Activated CD4-positive, alpha-beta T cell treated with anti-CD3 and anti-CD28 coated beads, Interleukin-2, amount 10 ng/mL, durations not matched to agents 24 days and 14 days (primary cell): Measurements from ENCODE around the gene ABHD6. TPM values are rescaled to one million over a fixed set of nuclear protein-coding genes. Genes with fewer than 3 reads are reported as not detected.

Experiments used
- DNase-seq: peaks from one replicate; pipeline ENCODE4 v3.0.0; 2022
- H3K27ac Mint-ChIP-seq: one replicate; pipeline ENCODE4 v1.8.0; 2022; ENCODE audit warnings: mild to moderate bottlenecking, mixed read lengths
- H3K27me3 Mint-ChIP-seq: one replicate; pipeline ENCODE4 v1.8.0; 2022; ENCODE audit warnings: mixed read lengths
- H3K36me3 Mint-ChIP-seq: one replicate; pipeline ENCODE4 v1.8.0; 2022; ENCODE audit warnings: low read depth, mild to moderate bottlenecking, mixed read lengths
- H3K4me1 Mint-ChIP-seq: one replicate; pipeline ENCODE4 v1.8.0; 2021; ENCODE audit warnings: mixed read lengths
- H3K4me3 Mint-ChIP-seq: one replicate; pipeline ENCODE4 v1.8.0; 2022; ENCODE audit warnings: mild to moderate bottlenecking, moderate library complexity, mixed read lengths
- H3K9me3 Mint-ChIP-seq: one replicate; pipeline ENCODE4 v1.8.0; 2021; ENCODE audit warnings: mixed read lengths
- intact Hi-C: fragments of 100-400 bp; cut with micrococcal nuclease; formaldehyde crosslinking; loops from one replicate; pipeline ENCODE4 v1.15.1; 2023
- total RNA-seq: library from RNA; stranded (reverse); gene quantifications from 2 replicates; pipeline ENCODE4 v1.2.3, GENCODE V29; 2022

ABHD6 gene
- total RNA-seq, 1 donor from 2014 or later: 9.8 TPM

GRCh38 chr3:58307639-58308215, 70.1 kb downstream of the ABHD6 start:
- Mint-ChIP-seq H3K9me3 (no peaks in the 10 kb centered on the region), H3K4me1 (peaks cover 22% of the 10 kb centered on the region), H3K36me3 (peaks cover 37% of the 10 kb centered on the region), H3K27ac (peak overlapping the region; percentile 99), H3K4me3 (peak overlapping the region; percentile 98), H3K27me3 (peaks cover 2% of the 10 kb centered on the region)
- intact Hi-C loops: loop anchor here (1.0 to 10.0 kb wide), 5 partner anchors 45 to 325 kb away; partner anchors contain the start of gene FLNB
- peak; percentile 83 for DNase-seq

GRCh38 chr3:58308728-58309127, 71.1 kb downstream of the ABHD6 start:
- Mint-ChIP-seq H3K4me3 (no peak overlapping the region), H3K9me3 (no peaks in the 10 kb centered on the region), H3K4me1 (peaks cover 22% of the 10 kb centered on the region), H3K36me3 (peaks cover 43% of the 10 kb centered on the region), H3K27ac (peak overlapping the region; percentile 32), H3K27me3 (no peaks in the 10 kb centered on the region)
- intact Hi-C loops: loop anchor here (1.0 to 10.0 kb wide), 3 partner anchors 44 to 324 kb away; partner anchors contain the start of gene FLNB
- DNase-seq: no peak

GRCh38 chr3:58317811-58318210, 80.2 kb downstream of the ABHD6 start:
- intact Hi-C loops: no loop called here
- H3K27me3 Mint-ChIP-seq: no peaks in the 10 kb centered on the region
- no peak for DNase-seq
- no peak overlapping the region for H3K4me3 Mint-ChIP-seq
- peaks cover 3% of the 10 kb centered on the region for H3K4me1 Mint-ChIP-seq
- H3K9me3 Mint-ChIP-seq: no peaks in the 10 kb centered on the region
- peaks cover 52% of the 10 kb centered on the region for H3K36me3 Mint-ChIP-seq
- H3K27ac Mint-ChIP-seq: no peak overlapping the region

DNA sequence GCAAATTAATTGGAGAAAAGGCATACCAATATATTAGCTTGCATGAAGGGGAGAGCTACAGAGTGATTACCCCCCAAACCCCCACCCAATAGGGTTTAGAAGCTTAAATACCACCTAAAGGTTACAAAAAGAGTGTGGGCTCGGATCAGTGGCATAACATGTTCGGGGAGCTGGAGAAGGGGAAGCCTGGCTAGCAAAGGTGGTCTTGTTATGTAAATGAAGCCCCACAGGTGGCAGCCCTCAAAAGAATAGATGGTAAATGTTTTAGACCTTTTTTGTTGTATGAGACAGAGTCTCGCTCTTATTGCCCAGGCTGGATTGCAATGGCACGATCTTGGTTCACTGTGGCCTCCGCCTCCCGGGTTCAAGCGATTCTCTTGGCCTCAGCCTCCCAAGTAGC, 84.2 kb downstream of the ABHD6 start:
- no peak for DNase-seq
- no peaks in the 10 kb centered on the region for H3K27me3 Mint-ChIP-seq
- intact Hi-C loops: loop anchor here (1.0 to 5.0 kb wide), 5 partner anchors 93 to 311 kb away; partner anchors contain the start of gene PDHB
- peaks cover 29% of the 10 kb centered on the region for H3K36me3 Mint-ChIP-seq
- H3K4me1 Mint-ChIP-seq: peaks cover 28% of the 10 kb centered on the region
- H3K27ac Mint-ChIP-seq: no peak overlapping the region
- H3K4me3 Mint-ChIP-seq: no peak overlapping the region
- H3K9me3 Mint-ChIP-seq: no peaks in the 10 kb centered on the region

- Mint-ChIP-seq H3K4me1 (peaks cover 28% of the 10 kb centered on the region), H3K27ac (no peak overlapping the region), H3K36me3 (peaks cover 22% of the 10 kb centered on the region), H3K9me3 (no peaks in the 10 kb centered on the region), H3K27me3 (no peaks in the 10 kb centered on the region), H3K4me3 (no peak overlapping the region)
- intact Hi-C loops: loop anchor here (5.0 kb wide), 3 partner anchors 110 to 310 kb away; partner anchors contain the start of gene PDHB
- DNase-seq: no peak
Observed at GRCh38 chr3:58322793-58323192, 85.2 kb downstream of the ABHD6 start.

- H3K27me3 Mint-ChIP-seq: no peaks in the 10 kb centered on the region
- intact Hi-C loops: loop anchor here (1.0 to 5.0 kb wide), 6 partner anchors 12 to 309 kb away; partner anchors contain the start of genes HTD2, PDHB and RPP14
- peak overlapping the region; percentile 90 for H3K27ac Mint-ChIP-seq
- peaks cover 18% of the 10 kb centered on the region for H3K36me3 Mint-ChIP-seq
- H3K4me1 Mint-ChIP-seq: peaks cover 28% of the 10 kb centered on the region
- no peak for DNase-seq
- peak overlapping the region; percentile 67 for H3K4me3 Mint-ChIP-seq
- H3K9me3 Mint-ChIP-seq: no peaks in the 10 kb centered on the region
Observed at GRCh38 chr3:58323529-58324390, 86.2 kb downstream of the ABHD6 start.

DNA sequence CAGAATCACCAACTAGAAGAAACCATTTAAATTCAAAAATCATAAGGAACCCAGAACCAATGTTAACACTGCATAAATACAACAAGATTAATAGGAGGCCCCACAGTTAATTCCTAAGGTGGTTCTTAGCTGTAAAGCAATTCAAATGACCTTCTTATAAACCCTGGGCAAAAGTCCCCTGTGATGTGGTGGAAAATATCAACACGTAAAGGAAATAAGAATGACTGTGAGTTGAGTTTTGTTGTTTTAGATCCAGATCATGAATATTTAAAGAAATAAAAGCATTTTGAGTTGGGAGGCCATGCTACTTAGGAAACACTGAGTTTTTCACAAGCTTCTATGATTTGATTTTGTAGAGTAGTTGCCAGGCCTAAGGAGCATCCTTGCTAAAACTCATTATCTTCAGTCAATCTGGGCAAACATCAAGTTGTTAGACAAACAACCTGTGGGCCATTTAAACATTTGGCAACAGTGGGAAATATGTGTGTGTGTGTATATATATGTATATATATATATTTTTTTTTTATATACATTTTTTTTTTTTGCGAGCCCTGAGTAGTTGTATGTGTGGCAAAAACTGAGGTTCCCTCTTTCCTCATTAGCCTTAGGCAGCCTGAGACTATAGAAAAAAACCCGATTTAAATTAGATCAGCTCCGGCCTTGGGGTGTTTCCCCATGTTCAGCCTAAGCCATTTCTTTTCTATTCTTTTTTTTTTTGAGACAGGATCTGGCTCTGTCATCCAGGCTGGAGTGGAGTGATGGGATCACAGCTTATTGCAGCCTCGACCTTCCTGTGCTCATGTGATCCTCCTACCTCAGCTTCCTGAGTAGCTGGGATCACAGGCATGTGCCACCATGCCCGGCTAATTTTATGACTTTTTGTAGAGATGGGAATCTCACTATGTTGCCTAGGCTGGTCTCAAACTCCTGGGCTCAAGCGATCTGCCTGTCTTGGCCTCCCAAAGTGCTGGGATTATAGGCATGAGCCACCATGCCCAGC, 87.1 kb downstream of the ABHD6 start:
- Mint-ChIP-seq H3K4me3 (peak overlapping the region; percentile 67), H3K4me1 (peaks cover 28% of the 10 kb centered on the region), H3K27me3 (no peaks in the 10 kb centered on the region), H3K9me3 (no peaks in the 10 kb centered on the region), H3K36me3 (peaks cover 14% of the 10 kb centered on the region), H3K27ac (peak overlapping the region; percentile 90)
- peak; percentile 73 for DNase-seq
- intact Hi-C loops: loop anchor here (1.0 to 5.0 kb wide), 6 partner anchors 11 to 308 kb away; partner anchors contain the start of genes HTD2, PDHB and RPP14

DNA sequence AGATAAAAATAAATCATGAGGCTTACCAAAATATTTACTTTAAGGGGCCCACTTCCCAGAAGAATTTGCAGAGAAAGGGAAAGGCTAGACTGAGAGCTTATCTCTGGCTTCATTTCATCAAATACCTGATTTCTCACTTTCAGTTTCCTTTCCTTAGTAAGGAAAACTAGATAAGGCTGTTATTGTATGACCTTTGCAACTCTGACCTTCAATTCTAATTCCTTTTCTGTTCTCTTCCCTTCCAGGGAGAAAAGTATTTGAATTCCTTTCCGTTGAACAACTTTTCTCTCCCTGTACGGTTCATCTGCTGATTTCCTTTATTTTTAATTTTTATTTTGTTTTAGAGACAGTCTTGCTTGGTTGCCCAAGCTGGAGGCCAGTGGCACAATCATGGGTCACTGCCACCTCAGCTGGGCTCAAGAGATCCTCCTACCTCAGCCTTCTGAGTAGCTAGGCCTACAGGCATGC, 88.0 kb downstream of the ABHD6 start:
- intact Hi-C loops: no loop called here
- peak overlapping the region; percentile 90 for H3K27ac Mint-ChIP-seq
- no peak for DNase-seq
- peaks cover 28% of the 10 kb centered on the region for H3K4me1 Mint-ChIP-seq
- H3K9me3 Mint-ChIP-seq: no peaks in the 10 kb centered on the region
- H3K27me3 Mint-ChIP-seq: no peaks in the 10 kb centered on the region
- H3K4me3 Mint-ChIP-seq: peak overlapping the region; percentile 23
- peaks cover 10% of the 10 kb centered on the region for H3K36me3 Mint-ChIP-seq

DNA sequence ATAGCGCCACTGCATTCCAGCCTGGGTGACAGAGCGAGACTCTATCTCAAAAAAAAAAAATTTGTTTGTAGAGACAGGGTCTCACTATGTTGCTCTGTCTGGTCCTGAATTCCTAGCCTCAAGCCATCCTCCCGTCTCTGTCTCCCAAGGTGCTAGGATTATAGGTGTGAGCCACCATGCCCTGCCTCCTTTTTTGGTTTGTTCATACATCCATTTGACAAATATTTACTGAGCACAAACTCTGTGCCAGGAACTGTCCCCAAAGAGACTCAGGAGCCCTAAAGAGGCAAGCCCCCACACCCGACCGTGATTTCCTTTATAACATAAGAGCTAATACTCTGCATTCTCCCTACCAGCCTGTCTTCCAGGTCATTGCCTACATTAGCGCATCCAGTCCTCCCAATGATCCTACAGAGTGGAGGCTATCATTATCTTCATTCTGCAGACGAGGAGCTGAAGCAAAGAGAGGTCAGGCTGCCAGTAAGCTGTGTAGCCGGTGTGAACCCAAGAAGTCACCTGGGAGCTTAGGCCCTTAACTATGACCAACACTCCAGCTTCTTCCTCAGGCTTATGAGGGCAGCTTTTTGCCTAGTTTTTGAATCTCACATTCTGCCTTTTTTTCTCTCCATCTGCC, 88.8 kb downstream of the ABHD6 start:
- Mint-ChIP-seq H3K9me3 (no peaks in the 10 kb centered on the region), H3K27me3 (no peaks in the 10 kb centered on the region), H3K36me3 (peaks cover 7% of the 10 kb centered on the region), H3K4me3 (no peak overlapping the region), H3K27ac (peak overlapping the region; percentile 47), H3K4me1 (peaks cover 33% of the 10 kb centered on the region)
- DNase-seq: no peak
- intact Hi-C loops: no loop called here

DNA sequence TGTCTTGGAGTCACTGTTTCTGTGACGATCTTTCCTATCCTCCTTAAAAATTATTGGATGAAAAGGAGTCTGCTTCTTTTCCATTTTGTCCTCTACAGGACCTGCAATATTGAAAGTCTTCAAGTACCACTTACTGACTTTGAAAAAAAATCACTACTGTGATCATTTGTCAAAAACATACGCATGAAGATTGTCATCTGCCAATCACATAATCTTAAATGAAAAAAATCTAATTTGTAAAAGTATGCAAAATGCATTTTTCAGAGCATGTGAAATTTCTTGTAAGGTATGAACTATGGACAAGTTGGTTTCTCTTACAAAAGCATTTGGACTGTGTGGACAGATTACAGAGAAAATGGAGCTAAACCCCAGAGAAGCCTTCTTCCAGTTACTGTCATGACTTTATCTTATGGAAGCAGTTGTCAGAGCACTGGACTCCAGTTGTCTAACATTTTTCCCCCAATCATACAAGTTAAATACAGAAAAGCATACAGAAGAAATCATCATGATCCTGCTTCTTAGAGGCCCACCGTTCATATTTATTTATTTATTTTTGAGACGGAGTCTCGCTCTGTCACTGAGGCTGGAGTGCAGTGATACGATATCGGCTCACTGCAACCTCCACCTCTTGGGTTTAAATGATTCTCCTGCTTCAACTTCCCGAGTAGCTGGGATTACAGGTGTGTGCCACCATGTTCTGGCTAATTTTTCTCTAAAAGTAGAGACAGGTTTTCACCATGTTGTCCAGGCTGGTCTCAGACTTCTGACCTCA, 91.7 kb downstream of the ABHD6 start:
- DNase-seq: no peak
- intact Hi-C loops: no loop called here
- Mint-ChIP-seq H3K27me3 (no peaks in the 10 kb centered on the region), H3K36me3 (peaks cover 5% of the 10 kb centered on the region), H3K9me3 (no peaks in the 10 kb centered on the region), H3K27ac (no peak overlapping the region), H3K4me1 (peaks cover 35% of the 10 kb centered on the region), H3K4me3 (no peak overlapping the region)

GRCh38 chr3:58329922-58330413, 92.4 kb downstream of the ABHD6 start:
- DNase-seq: no peak
- intact Hi-C loops: no loop called here
- Mint-ChIP-seq H3K36me3 (peaks cover 2% of the 10 kb centered on the region), H3K9me3 (no peaks in the 10 kb centered on the region), H3K4me3 (no peak overlapping the region), H3K27ac (no peak overlapping the region), H3K27me3 (no peaks in the 10 kb centered on the region), H3K4me1 (peaks cover 35% of the 10 kb centered on the region)

DNA sequence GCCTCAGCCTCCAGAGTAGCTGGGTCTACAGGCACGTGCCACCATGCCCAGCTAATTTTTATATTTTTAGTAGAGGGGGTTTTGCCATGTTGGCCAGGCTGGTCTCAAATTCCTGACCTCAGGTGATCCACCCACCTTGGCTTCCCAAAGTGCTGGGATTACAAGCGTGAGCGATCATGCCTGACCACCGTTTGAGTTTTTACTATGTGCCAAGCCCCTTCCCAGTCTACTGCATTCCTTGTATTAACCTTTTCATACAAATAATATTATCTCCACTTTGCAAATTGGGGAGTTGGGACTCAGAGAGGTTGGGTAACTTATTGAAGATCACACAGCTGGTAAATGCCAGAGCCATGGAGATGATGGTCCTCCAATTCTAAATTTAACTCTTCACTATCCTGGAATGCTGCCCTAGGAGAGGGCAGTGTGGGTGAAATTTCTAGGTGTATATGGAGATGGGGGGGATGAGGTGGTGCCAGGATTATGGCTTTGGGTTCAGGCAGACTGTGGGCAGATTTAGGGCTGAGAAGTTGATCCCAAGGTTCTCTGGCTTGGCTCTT, 94.1 kb downstream of the ABHD6 start:
- H3K27ac Mint-ChIP-seq: peak overlapping the region; percentile 81
- peaks cover 37% of the 10 kb centered on the region for H3K4me1 Mint-ChIP-seq
- intact Hi-C loops: loop anchor here (1.0 kb wide), 1 partner anchor 83 kb away; no protein-coding TSS in a partner anchor
- H3K4me3 Mint-ChIP-seq: peak overlapping the region; percentile 78
- peaks cover 10% of the 10 kb centered on the region for H3K36me3 Mint-ChIP-seq
- no peak for DNase-seq
- no peaks in the 10 kb centered on the region for H3K27me3 Mint-ChIP-seq
- H3K9me3 Mint-ChIP-seq: no peaks in the 10 kb centered on the region
